ENCODE data around the gene SLC25A52. TPM values are rescaled to one million over a fixed set of nuclear protein-coding genes. Genes with fewer than 3 reads are reported as not detected.

SLC25A52 gene
- total RNA-seq, 1 experiment from 2014 or later: not detected

Other genes starting within 250 kb of the SLC25A52 start
- gene TTR, start 169.0 kb downstream of the SLC25A52 start, total RNA-seq (2014; rRNA removed; shearing (Covaris generic)): not detected in 2 replicates
- 1.6 and 3.8 TPM in 2 replicates for gene B4GALT6, start 76.3 kb downstream of the SLC25A52 start, total RNA-seq (2014; rRNA removed; shearing (Covaris generic))
- gene TRAPPC8, start 182.2 kb upstream of the SLC25A52 start, total RNA-seq (2014; rRNA removed; shearing (Covaris generic)): 23.8 and 34.4 TPM in 2 replicates